NCI-H748 (cell line): Measurements from ENCODE around the gene TVP23C.

Experiments used
- DNase-seq: peaks from one replicate; lab custom pipeline; 2025; ENCODE audit not compliant: unreplicated experiment; lab: John Stamatoyannopoulos, UW

The TVP23C gene

DNA sequence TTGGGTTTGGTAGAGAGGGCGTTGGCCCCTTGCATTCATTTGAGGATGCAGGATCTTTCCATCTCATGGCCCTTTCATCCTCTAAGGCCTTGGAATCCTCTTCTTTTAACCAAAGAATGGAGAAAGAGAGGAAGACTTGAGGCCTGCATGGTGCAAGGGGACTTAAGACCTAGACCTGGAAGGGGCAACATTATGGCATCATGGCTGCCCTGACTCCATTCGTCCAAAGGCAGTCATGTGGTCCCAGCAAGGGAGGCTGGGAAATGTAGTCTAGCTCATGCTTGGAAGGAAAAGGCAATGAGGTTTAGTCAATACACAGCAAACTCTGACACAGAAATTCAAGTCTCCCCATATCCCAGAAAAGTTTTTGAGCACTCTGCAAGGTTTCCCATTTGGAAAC lies 65.2 kb downstream of the TVP23C start:
- DNase-seq, result no peak

DNA sequence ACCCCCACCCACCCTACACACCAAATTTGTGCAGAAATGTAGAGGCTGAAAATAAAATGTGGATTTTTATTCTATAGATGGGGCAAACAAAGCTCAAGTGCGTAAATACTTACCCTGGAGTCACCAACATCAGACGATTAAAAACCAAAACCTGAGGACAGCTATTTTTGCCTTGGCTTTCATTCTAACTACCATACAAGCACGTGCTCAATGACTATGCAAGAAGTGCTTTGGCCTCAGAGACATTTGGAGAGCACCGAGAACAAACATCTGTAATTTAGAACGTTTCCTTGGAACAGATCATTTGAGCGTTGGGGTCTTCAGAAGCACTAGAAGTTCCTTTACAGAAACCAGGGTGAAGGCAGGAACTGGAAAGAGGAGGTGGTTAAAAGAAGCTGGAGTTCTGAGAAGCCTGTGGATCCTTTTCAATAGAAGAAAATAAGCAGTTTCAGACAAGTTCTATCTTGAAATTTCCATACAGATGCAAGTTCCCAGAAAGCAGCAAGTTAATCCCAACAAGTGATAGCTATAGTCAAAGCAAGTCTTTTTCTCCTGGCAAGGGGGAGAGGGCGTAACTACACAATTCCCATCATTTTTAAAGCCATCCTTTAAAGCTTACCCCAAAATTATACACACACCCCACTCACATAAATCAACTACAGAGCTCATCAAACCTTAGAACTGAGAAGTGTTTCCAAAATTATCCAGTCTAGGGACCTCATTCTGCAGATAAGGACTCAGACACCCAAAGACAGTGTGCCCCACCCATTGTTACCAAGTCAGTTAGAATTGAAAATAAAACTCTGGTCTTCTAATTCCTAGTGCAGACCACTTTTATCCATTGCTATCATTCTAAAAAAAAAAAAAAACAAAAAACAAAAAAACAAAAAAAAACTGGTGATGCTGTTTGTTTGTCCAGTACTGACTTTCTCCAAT lies 66.3 kb downstream of the TVP23C start:
- DNase-seq, result no peak

DNA sequence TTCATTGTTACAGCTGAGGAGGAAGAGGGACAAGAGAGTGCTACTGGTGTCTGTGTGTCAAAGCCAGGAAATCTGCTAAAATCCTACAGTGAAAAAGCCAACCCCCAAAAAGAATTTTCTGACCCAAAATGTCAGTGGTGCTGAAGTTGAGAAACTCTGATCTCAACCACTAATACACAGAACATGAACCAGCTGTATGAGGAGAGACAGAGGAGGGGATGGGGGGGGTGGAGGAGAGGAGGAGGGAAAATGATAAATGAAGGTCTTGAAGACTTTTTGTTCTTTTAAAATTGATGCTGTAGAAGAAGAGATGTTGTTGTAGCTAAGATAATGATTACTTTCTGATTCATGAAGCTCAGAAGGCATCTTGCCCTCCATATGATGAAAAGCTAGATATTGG lies 68.5 kb downstream of the TVP23C start:
- no peak for DNase-seq

DNA sequence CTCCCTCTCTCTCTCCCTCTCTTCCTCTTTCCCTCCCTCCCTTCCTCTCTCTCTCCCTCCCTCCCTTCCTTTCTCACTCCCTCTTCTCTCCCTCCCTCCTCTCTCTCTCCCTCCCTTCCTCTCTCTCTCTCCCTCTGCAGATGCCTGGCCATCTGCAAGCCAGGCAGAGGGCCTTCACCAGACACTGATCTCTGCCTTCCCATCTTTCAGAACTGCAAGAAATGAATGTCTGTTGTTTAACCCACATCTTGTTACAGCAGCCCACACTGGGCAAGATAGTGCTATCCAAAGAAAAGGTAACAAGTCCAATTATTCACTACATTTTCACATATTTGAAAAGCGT lies 69.6 kb downstream of the TVP23C start:
- DNase-seq, result no peak

DNA sequence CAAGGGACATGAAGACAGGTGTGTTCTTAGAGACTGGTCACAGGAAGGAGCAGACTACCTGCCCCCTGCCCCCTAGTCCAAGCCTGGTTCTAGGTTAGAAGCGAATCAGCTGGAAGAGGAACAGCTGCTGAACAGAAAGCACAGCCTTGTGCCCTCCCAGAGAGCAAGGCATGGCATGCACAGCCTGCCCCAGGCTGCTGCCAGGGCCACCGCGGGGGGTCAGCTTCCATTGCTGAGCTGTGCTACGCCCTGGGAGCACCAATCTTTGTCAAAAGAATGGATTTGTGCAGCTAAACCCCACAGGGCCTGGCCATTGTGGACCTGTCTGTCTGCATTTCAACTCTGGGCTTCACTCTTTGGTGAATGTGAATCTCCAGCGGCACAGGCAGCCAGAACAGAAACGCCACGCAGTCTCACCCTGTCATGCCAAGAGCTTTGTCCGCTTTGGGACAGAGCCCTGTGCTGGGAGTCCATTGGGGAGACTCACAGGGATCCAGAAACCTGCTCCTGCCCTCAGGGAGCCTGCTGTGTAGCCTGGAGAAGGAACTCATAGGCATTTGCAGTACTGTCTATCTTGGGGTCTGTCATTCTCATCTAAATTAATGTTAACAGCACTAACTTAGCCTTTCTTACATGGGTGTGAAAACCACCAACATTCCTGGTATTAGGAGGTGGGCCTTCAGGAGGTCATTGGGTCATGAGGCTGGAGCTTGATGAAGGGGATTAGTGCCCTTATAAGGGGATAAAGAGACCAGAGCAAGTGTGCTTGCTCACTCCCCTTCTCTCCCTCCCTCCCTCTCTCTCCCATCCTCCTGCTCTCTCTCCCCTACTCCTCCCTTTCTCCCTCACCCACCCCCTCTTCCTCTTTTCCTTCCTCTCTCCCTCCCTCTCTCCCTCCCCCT lies 70.2 kb downstream of the TVP23C start:
- no peak for DNase-seq

DNA sequence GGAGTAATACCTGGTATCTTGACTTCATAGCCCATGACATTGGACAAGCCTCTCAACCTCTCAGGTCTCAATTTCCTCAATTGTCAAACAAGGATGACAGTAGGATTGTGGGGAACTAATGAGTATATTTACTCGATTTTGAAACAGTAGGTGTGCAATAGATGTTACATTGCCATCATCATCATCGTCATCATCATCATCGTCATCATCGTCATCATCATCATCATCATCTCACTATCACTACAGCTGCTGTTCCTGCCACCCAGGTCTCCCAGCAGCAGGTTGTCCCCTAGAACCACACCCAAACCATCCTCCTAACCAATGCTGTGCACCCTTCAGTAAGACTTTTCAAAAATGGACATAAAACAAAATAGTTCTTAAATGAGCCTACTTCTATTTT lies 71.1 kb downstream of the TVP23C start:
- DNase-seq, result no peak

DNA sequence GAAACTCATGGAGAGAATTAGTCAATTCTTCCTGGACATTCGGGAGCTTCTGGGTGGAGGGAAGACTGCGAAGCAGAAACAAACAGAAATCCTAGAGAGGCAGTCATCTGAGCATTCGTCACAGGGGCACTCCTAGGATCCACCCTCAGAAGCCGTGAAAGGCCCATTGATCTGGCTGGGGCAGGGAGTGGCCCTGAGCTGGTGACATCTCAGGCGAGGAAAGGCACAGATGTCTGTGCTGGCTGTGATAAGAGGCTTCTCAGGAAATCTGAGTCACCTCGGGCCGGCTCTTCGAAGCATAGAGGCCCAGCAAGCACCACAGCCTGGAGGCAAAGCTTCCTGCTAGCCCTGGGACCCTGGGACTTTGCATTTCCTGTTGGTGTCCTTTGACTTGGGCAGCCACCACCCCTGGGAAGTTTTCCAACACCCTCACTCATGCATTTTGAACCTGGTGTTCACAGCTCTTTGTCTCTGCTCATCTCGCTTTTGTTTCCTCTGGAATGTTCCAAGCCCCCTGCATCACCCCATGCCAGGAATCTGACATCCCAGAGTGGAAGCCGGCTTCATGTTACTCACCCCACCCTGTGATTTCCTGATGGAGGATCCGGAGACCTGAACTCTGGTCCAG lies 72.5 kb downstream of the TVP23C start:
- DNase-seq, result no peak

DNA sequence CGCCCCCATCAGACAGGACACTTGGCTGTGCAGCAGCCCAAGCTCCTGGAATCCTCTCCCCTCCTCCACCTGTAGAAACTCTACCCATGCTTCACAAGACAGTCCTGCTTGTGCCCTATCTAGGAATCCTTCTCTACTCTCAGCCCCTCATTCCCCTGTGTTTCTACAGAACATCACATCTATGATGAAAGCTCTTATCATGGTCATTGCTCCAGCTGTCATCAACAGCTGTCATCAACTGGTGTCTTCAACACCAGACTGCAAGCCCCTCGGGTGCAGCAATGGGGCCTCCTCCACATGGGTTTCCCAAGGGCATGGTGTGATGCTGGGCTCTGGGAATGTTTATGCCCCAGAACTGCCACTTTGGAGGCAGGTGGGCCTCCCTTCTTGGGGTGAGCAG lies 74.7 kb downstream of the TVP23C start:
- no peak for DNase-seq

DNA sequence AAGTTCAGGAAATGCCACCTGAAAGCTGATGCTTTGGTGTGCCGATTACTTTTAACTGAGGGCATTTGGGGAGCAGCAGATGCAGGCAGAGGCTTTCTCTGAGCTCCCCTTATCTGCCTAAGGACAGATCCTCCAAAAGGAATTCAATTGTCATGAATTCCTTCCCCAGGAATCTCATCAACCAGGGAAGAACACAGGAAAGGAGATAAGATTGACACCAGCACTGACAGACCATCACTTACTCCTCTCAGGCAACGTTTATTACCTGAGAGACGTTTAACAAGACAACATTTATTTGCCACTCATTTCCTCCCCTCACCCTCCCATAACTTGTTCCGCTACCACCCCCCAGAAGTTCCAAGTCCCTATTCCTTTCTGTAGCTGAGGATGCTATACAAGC lies 78.2 kb downstream of the TVP23C start:
- DNase-seq, result no peak

DNA sequence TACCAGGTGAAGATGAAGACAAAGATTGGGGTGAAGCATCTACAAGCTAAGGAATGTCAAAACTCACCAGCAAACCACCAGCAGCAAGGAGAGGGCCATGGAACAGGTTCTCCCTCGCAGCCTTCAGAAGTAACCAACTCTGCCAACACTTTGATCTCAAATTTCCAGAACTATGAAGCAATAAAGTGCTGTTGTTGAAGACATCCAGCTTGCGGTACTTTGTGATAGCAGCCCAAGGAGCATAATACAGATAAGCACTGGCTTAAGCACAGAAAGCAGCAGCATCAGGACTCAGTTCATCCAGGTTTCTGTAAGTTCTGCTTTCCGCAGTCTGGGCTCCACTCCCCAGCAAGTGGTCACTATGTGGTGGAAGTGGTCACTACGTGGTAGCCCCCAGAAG lies 79.9 kb downstream of the TVP23C start:
- DNase-seq, result no peak

DNA sequence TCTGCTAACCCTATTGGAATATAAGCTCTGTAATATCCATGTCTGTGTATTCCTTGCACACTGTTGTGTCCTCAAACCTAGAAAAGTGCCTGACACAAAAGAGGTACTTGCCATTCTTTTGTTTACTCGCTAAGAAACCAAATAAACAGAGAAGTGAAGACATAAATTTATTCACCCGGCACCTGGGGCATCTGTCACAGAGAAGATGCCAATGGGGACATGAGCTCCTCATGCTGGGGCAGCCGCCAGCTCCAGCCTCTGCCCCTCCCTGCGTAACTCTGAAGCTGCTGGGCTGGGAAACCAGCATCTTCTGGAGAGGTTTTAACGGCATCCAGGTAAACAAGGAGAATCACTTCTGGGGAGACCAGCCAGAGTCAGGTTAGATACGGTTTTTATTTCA lies 80.8 kb downstream of the TVP23C start:
- no peak for DNase-seq

DNA sequence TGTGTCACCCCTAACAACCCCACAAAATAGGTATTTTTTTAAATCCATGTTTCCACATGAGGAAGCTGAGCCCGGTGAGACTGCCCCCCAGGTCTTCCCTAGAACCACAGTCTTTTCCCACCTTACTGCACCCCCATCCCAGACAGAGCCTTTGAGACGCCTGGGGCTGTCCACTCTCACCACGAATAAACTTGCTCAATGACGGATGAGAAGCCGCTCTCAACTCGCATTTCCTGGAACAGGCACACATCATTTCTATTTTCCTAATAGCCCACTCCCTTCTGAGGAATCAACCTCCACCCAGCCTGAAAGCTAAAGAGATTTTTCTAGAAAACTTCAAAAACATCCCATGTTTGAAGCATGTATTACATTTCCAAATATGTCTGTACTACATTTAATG lies 81.8 kb downstream of the TVP23C start:
- no peak for DNase-seq

DNA sequence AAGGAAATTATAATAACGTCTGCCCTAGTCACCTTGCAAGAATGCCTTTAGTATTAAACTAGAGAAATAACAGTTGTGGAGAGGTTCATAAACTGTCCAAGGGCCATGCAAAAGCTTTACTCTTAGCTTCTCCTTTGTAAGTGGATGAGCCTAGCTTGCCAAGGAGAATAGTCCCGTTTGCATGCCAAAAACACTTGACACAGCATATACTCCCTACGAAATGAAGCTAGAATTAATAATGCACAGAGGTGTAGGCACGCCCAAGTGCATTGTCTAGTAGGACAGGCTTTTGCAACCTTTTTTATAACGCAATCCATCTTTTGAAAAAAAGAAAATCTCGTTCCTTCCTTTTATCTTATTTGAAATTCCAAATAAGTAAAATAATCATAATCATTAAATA lies 83.1 kb downstream of the TVP23C start:
- no peak for DNase-seq

DNA sequence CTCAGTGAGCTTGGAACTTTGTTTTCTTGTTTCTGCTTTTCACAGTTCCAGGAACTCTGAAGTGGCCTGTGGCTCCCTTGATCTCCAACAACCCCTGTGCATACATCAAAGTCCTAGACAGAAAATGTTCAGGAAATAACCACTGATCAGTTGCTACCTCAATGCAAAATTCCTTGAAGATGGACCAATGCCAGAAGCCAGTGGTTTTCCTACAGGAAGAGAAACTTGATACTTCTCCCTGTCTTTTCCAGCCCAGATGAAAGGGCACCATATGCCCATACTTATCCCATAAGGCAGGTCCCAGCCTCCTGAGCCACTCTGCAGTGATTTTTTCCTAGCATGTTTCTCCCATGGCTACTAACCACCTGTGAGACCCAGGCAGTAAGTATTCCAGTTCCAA lies 83.6 kb downstream of the TVP23C start:
- no peak for DNase-seq

DNA sequence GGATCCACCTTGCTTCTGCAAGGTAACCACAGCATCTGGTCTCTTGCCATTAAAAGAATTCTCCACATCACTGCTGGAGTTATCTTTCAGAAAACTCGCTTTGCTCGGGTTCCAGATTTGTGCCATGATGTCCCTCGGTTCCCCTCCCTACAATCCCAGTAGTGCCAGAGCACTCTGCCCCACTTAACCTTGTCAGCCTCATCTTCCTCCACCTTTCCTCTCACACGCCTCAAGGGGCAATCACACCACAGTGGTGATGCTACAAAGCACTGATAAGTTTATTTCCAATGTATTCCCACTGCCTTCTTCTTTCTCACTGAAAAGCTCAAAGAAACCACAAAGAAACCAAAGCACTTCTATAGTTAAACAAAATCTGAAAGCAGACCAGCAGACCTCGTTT lies 84.4 kb downstream of the TVP23C start:
- DNase-seq, result no peak

DNA sequence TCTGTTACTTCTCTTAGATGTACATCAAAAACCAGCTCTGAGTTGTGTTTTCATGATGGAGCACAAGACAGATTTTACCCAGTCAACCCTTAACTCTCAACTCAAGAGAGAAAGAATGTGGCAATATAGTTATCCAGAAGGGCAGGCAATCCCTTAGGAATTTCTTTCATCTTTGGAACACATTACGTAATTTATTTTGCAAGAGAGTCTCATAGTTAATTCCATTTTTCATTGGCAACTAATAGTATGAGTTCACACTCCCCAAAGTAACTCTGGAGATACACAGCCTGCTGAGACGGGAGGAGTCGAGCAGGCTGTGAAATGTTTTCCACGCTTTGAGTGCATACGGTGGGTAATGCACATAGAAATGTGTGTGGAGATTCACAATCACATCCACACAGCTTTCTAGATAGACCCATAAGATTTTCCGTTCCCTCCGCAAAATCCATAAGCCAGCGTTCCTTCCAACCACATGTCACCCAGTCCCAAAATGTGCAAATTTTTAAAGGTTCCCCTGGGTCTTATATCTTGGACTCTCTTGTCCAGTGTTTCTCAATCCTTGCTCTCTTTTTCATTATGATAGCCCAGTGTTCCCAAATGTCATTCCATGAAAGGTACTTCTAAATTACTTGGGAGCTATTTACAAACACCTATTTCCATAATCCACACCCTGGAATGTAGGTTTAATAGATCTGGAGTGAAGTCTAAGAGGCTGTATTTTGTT lies 87.5 kb downstream of the TVP23C start:
- DNase-seq, result no peak

DNA sequence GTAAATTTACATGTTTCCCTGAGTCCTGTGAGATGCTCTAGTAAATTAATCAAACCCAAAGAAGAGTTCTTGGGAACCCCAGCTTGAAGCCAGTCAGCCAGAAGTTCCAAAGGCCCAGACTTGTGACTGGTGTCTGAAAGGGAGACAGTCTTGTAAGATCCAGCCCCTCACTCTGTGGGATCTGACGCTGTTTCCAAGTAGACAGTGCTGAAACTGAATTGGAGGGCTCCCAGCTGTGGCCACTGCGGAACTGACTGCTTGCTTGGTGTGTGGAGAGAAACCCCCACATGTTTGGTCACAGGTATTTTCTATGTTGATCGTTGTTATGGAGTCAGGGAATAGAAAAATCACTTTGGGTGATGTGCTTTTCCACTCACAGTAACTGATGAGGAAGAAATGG lies 90.4 kb downstream of the TVP23C start:
- DNase-seq, result no peak

DNA sequence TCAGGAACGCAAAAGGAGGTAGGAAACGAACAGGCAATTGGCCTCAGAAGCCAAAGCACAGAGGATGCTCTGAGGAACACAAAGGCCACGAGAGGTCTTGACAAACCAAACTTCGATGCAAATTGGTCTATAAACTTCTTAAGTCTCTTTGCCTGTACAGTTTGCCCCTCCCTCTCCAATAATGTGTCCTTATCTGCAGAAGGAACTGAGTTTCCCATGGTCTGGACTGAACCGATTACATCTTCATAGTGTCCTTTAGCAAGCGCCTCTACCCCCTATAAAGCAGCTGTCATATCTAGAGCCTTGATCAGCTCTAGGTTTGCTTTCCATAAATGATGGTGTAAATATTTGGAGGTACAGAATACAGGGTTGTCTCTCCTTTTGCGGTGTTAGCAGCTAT lies 92.7 kb downstream of the TVP23C start:
- DNase-seq, result no peak

DNA sequence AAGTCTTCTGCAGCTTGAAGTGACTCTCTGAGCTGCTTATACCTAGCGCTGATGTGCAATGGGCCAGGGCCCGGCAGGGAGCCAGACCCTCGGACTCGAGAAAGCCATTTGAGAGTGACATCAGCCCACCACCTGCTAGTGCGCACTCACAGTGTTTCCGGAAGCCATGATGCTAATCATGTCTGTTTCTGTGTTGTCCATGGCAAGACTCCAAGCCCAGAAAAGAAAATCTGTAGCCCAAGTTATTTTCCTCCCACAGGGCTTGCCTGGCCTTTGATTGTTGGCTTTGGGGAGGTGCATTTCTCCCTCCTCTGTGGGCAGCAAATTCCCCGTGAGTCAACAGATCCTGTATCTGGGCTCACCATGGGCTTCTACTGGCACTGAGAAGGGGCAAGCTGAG lies 94.0 kb downstream of the TVP23C start:
- no peak for DNase-seq

DNA sequence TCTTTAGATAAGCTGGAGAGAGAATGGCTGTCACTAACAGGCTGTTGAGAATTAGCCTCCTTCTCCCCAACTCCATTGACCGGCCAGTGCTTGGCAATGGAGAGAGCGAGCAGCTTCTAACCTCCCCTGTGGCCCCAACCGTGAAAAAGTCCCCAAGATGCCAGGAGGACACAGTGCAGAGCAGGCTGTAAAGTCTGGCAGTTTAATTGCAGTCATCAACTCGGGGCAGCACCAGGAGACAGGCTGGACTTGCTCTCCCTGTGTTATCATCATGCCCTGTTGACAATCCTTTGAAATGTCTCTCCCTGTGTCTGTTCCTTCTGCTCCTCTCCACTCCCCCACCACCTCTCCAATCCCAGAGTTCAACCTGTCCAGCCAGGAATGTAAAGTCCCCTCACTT lies 95.2 kb downstream of the TVP23C start:
- no peak for DNase-seq

DNA sequence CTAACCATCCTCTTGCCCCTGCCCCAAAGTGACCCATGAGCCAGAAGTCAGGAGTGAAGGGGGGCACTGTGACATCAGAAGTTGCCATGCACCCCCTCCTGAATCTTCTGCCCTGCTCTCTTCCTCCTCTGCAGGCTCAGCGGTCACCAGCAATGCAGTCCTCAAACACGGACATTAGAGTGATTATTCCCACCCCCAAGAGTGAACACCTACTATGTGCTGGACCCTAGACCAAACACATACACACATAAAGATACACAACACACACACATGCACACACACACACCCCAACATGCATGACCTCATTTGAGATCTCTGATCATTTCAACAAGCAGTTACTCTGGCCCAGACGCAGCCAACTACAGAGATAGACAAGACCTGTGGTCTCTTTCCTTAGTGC lies 95.7 kb downstream of the TVP23C start, which contains the start of gene CDRT4:
Gene CDRT4, minus strand, starts transcription at position 30 of the 400 bp plus-strand sequence. CDS start 27,383 bp downstream, outside the sequence.
- DNase-seq, result no peak
